Activated CD8-positive, alpha-beta T cell treated with anti-CD3 and anti-CD28 coated beads, Interleukin-2, amount 10 ng/mL, durations not matched to agents 7 days and 5 days (primary cell): Measurements from ENCODE around the gene ADAMTSL1. TPM values are rescaled to one million over a fixed set of nuclear protein-coding genes. Genes with fewer than 3 reads are reported as not detected.
"Not testable (repeated sequence)": the region's sequence is repeated elsewhere in the genome, so short reads cannot be mapped to it uniquely, and the experiment has no call there.

ENCODE experiments used
- ATAC-seq: fragments of 150-1000 bp; cut with Tn5 transposase; one replicate; pipeline ENCODE4 v1.10.0; 2021; ENCODE audit warnings: moderate library complexity
- CTCF ChIA-PET: fragments of 350-600 bp; sonication (Branson Sonifier 250); formaldehyde crosslinking; loops from one replicate; lab custom pipeline; 2021; ENCODE audit warnings: antibody characterized with exemption; lab: Charles Lee
- POLR2A ChIA-PET: fragments of 350-600 bp; sonication (Branson Sonifier 250); formaldehyde crosslinking; loops from one replicate; lab custom pipeline; 2021; ENCODE audit warnings: antibody characterized with exemption; lab: Charles Lee
- DNase-seq: peaks from one replicate; pipeline ENCODE4 v3.0.0-alpha.2; 2020
- H3K27ac Mint-ChIP-seq: one replicate; pipeline ENCODE4 v1.8.0; 2021; ENCODE audit warnings: mild to moderate bottlenecking, mixed read lengths
- H3K27me3 Mint-ChIP-seq: one replicate; pipeline ENCODE4 v1.8.0; 2021; ENCODE audit warnings: low read depth, mixed read lengths
- H3K36me3 Mint-ChIP-seq: one replicate; pipeline ENCODE4 v1.8.0; 2021; ENCODE audit warnings: low read depth, mixed read lengths
- H3K4me1 Mint-ChIP-seq: one replicate; pipeline ENCODE4 v1.8.0; 2021; ENCODE audit warnings: low read depth, mixed read lengths
- H3K4me3 Mint-ChIP-seq: one replicate; pipeline ENCODE4 v1.8.0; 2021; ENCODE audit warnings: mild to moderate bottlenecking, mixed read lengths
- H3K9me3 Mint-ChIP-seq: one replicate; pipeline ENCODE4 v1.8.0; 2022; ENCODE audit warnings: mixed read lengths; ENCODE audit not compliant: insufficient read depth
- total RNA-seq, 2 experiments: library from RNA; stranded (reverse); gene quantifications; one replicate each; pipeline ENCODE4 v1.2.3, GENCODE V29; 2021

ADAMTSL1 gene
- total RNA-seq, 2 experiments from 2014 or later = not detected

- ChIA-PET POLR2A (no interaction called here), CTCF (no interaction called here)
- H3K27me3 Mint-ChIP-seq = no peaks in the 10 kb centered on the region
- ATAC-seq = no peak
- no peak overlapping the region for H3K4me3 Mint-ChIP-seq
- no peaks in the 10 kb centered on the region for H3K4me1 Mint-ChIP-seq
- DNase-seq = no peak
- no peak overlapping the region for H3K27ac Mint-ChIP-seq
- no peaks in the 10 kb centered on the region for H3K9me3 Mint-ChIP-seq
- H3K36me3 Mint-ChIP-seq = no peaks in the 10 kb centered on the region
Observed at GRCh38 chr9:18926513-18926912, 452.6 kb downstream of the ADAMTSL1 start.

GRCh38 chr9:18928711-18929110 lies 454.8 kb downstream of the ADAMTSL1 start:
- ATAC-seq (no peak), DNase-seq (no peak)
- Mint-ChIP-seq H3K27me3 (peaks cover 2% of the 10 kb centered on the region), H3K4me1 (no peaks in the 10 kb centered on the region), H3K36me3 (no peaks in the 10 kb centered on the region), H3K4me3 (no peak overlapping the region), H3K9me3 (peaks cover 3% of the 10 kb centered on the region), H3K27ac (no peak overlapping the region)
- ChIA-PET POLR2A (no interaction called here), CTCF (no interaction called here)

- H3K4me1 Mint-ChIP-seq, H3K9me3 Mint-ChIP-seq, ATAC-seq, CTCF ChIA-PET, H3K27ac Mint-ChIP-seq, DNase-seq, H3K36me3 Mint-ChIP-seq, H3K4me3 Mint-ChIP-seq, POLR2A ChIA-PET, H3K27me3 Mint-ChIP-seq: not testable (repeated sequence)
Observed at GRCh38 chr9:18930611-18931010, 456.7 kb downstream of the ADAMTSL1 start.

GRCh38 chr9:18935541-18935940 lies 461.6 kb downstream of the ADAMTSL1 start:
- ChIA-PET CTCF (no interaction called here), POLR2A (no interaction called here)
- Mint-ChIP-seq H3K27me3 (peaks cover 2% of the 10 kb centered on the region), H3K9me3 (peaks cover 3% of the 10 kb centered on the region), H3K27ac (no peak overlapping the region), H3K4me3 (no peak overlapping the region), H3K36me3 (no peaks in the 10 kb centered on the region), H3K4me1 (no peaks in the 10 kb centered on the region)
- DNase-seq (no peak), ATAC-seq (no peak)

- ChIA-PET CTCF (no interaction called here), POLR2A (no interaction called here)
- no peaks in the 10 kb centered on the region for H3K36me3 Mint-ChIP-seq
- no peak for ATAC-seq
- peaks cover 2% of the 10 kb centered on the region for H3K27me3 Mint-ChIP-seq
- DNase-seq = no peak
- no peak overlapping the region for H3K4me3 Mint-ChIP-seq
- no peaks in the 10 kb centered on the region for H3K4me1 Mint-ChIP-seq
- peaks cover 3% of the 10 kb centered on the region for H3K9me3 Mint-ChIP-seq
- H3K27ac Mint-ChIP-seq = no peak overlapping the region
Observed at GRCh38 chr9:18936094-18936871, 462.3 kb downstream of the ADAMTSL1 start.

GRCh38 chr9:18939943-18940342 lies 466.0 kb downstream of the ADAMTSL1 start:
- H3K9me3 Mint-ChIP-seq = no peaks in the 10 kb centered on the region
- no peaks in the 10 kb centered on the region for H3K4me1 Mint-ChIP-seq
- H3K4me3 Mint-ChIP-seq = no peak overlapping the region
- H3K36me3 Mint-ChIP-seq = no peaks in the 10 kb centered on the region
- no peak overlapping the region for H3K27ac Mint-ChIP-seq
- ATAC-seq (no peak), DNase-seq (no peak)
- ChIA-PET CTCF (no interaction called here), POLR2A (no interaction called here)
- H3K27me3 Mint-ChIP-seq = peaks cover under 1% of the 10 kb centered on the region

GRCh38 chr9:18941060-18941740 lies 467.2 kb downstream of the ADAMTSL1 start:
- Mint-ChIP-seq H3K27me3 (peaks cover 4% of the 10 kb centered on the region), H3K36me3 (no peaks in the 10 kb centered on the region), H3K9me3 (no peaks in the 10 kb centered on the region), H3K4me1 (no peaks in the 10 kb centered on the region), H3K4me3 (no peak overlapping the region), H3K27ac (no peak overlapping the region)
- DNase-seq (no peak), ATAC-seq (no peak)
- POLR2A ChIA-PET = no interaction called here
- CTCF ChIA-PET = no interaction called here

- CTCF ChIA-PET = no interaction called here
- Mint-ChIP-seq H3K4me3 (no peak overlapping the region), H3K27me3 (peaks cover 7% of the 10 kb centered on the region), H3K4me1 (no peaks in the 10 kb centered on the region), H3K9me3 (no peaks in the 10 kb centered on the region), H3K27ac (no peak overlapping the region), H3K36me3 (no peaks in the 10 kb centered on the region)
- ATAC-seq = no peak
- POLR2A ChIA-PET = no interaction called here
- DNase-seq = no peak
Observed at GRCh38 chr9:18942801-18943200, 468.8 kb downstream of the ADAMTSL1 start.

- Mint-ChIP-seq H3K27me3 (peaks cover 11% of the 10 kb centered on the region), H3K4me1 (no peaks in the 10 kb centered on the region), H3K36me3 (no peaks in the 10 kb centered on the region), H3K4me3 (no peak overlapping the region), H3K27ac (no peak overlapping the region), H3K9me3 (no peaks in the 10 kb centered on the region)
- DNase-seq (no peak), ATAC-seq (no peak)
- ChIA-PET POLR2A (no interaction called here), CTCF (no interaction called here)
Observed at GRCh38 chr9:18947892-18948339, 474.0 kb downstream of the ADAMTSL1 start.

- no peak overlapping the region for H3K4me3 Mint-ChIP-seq
- H3K27me3 Mint-ChIP-seq = peaks cover 7% of the 10 kb centered on the region
- ATAC-seq (no peak), DNase-seq (no peak)
- no peaks in the 10 kb centered on the region for H3K36me3 Mint-ChIP-seq
- POLR2A ChIA-PET = interaction anchor here (1.0 kb wide), 1 partner anchor 158 kb away, joined by 5 read pairs; no protein-coding TSS in a partner anchor
- CTCF ChIA-PET = no interaction called here
- no peaks in the 10 kb centered on the region for H3K4me1 Mint-ChIP-seq
- H3K27ac Mint-ChIP-seq = no peak overlapping the region
- no peaks in the 10 kb centered on the region for H3K9me3 Mint-ChIP-seq
Observed at GRCh38 chr9:18951936-18952335, 478.0 kb downstream of the ADAMTSL1 start.

- ATAC-seq (no peak), DNase-seq (no peak)
- POLR2A ChIA-PET = no interaction called here
- Mint-ChIP-seq H3K4me3 (no peak overlapping the region), H3K27ac (no peak overlapping the region), H3K27me3 (peaks cover 4% of the 10 kb centered on the region), H3K36me3 (no peaks in the 10 kb centered on the region), H3K4me1 (no peaks in the 10 kb centered on the region), H3K9me3 (no peaks in the 10 kb centered on the region)
- CTCF ChIA-PET = no interaction called here
Observed at GRCh38 chr9:18955626-18956025, 481.7 kb downstream of the ADAMTSL1 start.
